HepG2 (cell line): Measurements from ENCODE around the gene SLC4A11. TPM values are rescaled to one million over a fixed set of nuclear protein-coding genes. Genes with fewer than 3 reads are reported as not detected.
A peak's percentile ranks its signal among the peaks of the same experiment; 100 is the strongest.

Experiments used
- GPN1 ChIP-seq: sonication (generic); formaldehyde crosslinking; IDR thresholded peaks from 2 replicates; pipeline ENCODE4 v1.5.1; 2020; ENCODE audit warnings: missing genetic modification reagents, borderline replicate concordance
- MTERF4 ChIP-seq: sonication (generic); formaldehyde crosslinking; IDR thresholded peaks from 2 replicates; pipeline ENCODE4 v1.8.0; 2023; ENCODE audit warnings: mild to moderate bottlenecking, missing genetic modification reagents
- NFYB ChIP-seq: sonication (generic); formaldehyde crosslinking; IDR thresholded peaks from 2 replicates; pipeline ENCODE4 v1.4.0; 2020; ENCODE audit warnings: missing genetic modification reagents
- ZNF232 ChIP-seq: sonication (generic); formaldehyde crosslinking; IDR thresholded peaks from 2 replicates; pipeline ENCODE4 v1.4.0; 2020; ENCODE audit warnings: missing genetic modification reagents, borderline replicate concordance
- ZNF350 ChIP-seq: sonication (generic); formaldehyde crosslinking; IDR thresholded peaks from 2 replicates; pipeline ENCODE4 v1.4.0; 2020; ENCODE audit warnings: mild to moderate bottlenecking, low read depth, missing genetic modification reagents, borderline replicate concordance
- ZNF460 ChIP-seq: sonication (generic); formaldehyde crosslinking; IDR thresholded peaks from 2 replicates; pipeline ENCODE4 v1.5.1; 2020; ENCODE audit warnings: missing genetic modification reagents, mild to moderate bottlenecking, borderline replicate concordance
- ZNF646 ChIP-seq: sonication (generic); formaldehyde crosslinking; IDR thresholded peaks from 2 replicates; pipeline ENCODE4 v1.9.0; 2021; ENCODE audit warnings: mild to moderate bottlenecking, missing genetic modification reagents
- ZNF704 ChIP-seq: sonication (generic); formaldehyde crosslinking; IDR thresholded peaks from 2 replicates; pipeline ENCODE4 v1.8.1; 2023; ENCODE audit warnings: mild to moderate bottlenecking, inconsistent platforms, moderate library complexity, missing genetic modification reagents, borderline replicate concordance
- ZNF839 ChIP-seq: sonication (generic); formaldehyde crosslinking; IDR thresholded peaks from 2 replicates; pipeline ENCODE4 v1.4.0; 2020; ENCODE audit warnings: missing genetic modification reagents, mild to moderate bottlenecking, borderline replicate concordance
- polyA plus RNA-seq, 8 experiments: library from polyadenylated mRNA; depleted of rRNA in 3 of 8; stranded (reverse) in 7 of 8; unstranded in 1 of 8; fragments of >200 nt; fragmentation: Illumina TruSeq in 4 of 8; extraction: Trizol in 4 of 8; gene quantifications; 2 replicates each; pipeline versions ENCODE4 v1.2.1 to v1.2.3, GENCODE V29; 2011 to 2016; ENCODE audit warnings: low read depth in 4 of 8, missing spikeins in 1 of 8, mixed read lengths in 1 of 8; ENCODE audit not compliant: insufficient read depth in 1 of 8
- total RNA-seq, 5 experiments: library from RNA; depleted of rRNA; stranded (reverse); fragments of >200 nt; fragmentation: Illumina TruSeq; extraction: Trizol; gene quantifications; 2 replicates each; pipeline ENCODE4 v1.2.3, GENCODE V29; 2016; ENCODE audit warnings: low read depth in 1 of 5
- TF ChIP-seq, protein P1 (sequence below): sonication (generic); formaldehyde crosslinking; IDR thresholded peaks from 2 replicates; pipeline ENCODE4 v1.8.0; 2022; ENCODE audit warnings: mild to moderate bottlenecking, missing genetic modification reagents, moderate library complexity
- TF ChIP-seq, protein P2 (sequence below): sonication (generic); formaldehyde crosslinking; IDR thresholded peaks from 2 replicates; pipeline ENCODE4 v1.4.0; 2020; ENCODE audit warnings: mild to moderate bottlenecking, missing genetic modification reagents
- TF ChIP-seq, protein P3 (sequence below): sonication (generic); formaldehyde crosslinking; IDR thresholded peaks from 2 replicates; pipeline ENCODE4 v1.4.0; 2020; ENCODE audit warnings: low read depth, mild to moderate bottlenecking, missing genetic modification reagents

The SLC4A11 gene
- total and polyA plus RNA-seq, 2 of the 13 experiments (the other 11 are each of a cell fraction or from before 2014, with no cell fraction given) = 3.9 to 27.0 TPM

DNA sequence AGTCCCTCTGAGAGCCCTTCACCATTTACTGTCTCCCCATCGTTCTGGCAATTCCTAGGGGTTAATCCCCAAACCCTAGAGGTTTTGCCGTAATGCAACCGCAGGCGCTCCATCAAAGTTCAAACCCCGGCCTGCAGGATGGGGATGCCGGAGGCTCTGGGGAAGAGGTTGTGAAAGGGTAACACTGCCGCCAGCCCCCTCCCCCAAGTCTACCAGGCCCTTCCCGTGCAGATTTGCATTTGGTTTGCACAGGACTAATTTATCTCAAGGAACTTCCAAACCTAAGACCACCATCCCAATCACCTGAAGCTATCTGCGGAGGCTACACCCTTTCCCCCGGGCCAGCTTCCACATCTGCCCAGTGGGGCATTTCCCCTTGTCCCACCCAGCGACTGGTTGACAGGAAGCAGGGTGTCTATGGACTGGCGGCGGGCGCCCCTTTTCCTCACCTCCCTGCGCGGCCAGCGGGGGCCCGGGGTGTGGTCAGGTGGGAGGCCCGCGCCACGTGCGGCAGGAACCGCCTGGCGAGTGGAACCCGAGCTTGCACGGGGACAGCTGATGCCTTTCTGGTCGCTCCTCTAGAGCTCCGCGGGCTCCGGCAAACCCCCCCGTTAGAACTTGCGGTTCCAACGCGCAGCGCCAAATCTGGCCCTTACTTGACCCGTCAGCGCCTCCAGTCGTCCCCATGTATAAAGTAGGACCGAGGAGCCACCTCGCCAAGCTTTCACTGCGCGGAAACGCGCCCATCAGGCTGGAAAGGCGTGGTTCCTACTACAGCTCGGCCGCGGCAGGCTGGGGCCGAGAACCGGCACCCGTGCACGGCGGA lies 9.4 kb upstream of the SLC4A11 start (continued):
- TF ChIP-seq ZNF646 (CRISPR knock-in tag) (no peak), NFYB (CRISPR knock-in tag) (no peak), MTERF4 (CRISPR knock-in tag) (peak; percentile 42; the same call in 1 of the 2 replicates), ZNF839 (no peak), ZNF350 (CRISPR knock-in tag) (peak; percentile 29; the same call in 1 of the 2 replicates), GPN1 (CRISPR knock-in tag) (no peak), ZNF232 (CRISPR knock-in tag) (no peak), ZNF704 (0 out of 2 replicates have a peak, but pooled peaks have one; percentile 48), ZNF460 (CRISPR knock-in tag) (peak; percentile 15; the same call in 1 of the 2 replicates)
- TF ChIP-seq, protein P1, sequence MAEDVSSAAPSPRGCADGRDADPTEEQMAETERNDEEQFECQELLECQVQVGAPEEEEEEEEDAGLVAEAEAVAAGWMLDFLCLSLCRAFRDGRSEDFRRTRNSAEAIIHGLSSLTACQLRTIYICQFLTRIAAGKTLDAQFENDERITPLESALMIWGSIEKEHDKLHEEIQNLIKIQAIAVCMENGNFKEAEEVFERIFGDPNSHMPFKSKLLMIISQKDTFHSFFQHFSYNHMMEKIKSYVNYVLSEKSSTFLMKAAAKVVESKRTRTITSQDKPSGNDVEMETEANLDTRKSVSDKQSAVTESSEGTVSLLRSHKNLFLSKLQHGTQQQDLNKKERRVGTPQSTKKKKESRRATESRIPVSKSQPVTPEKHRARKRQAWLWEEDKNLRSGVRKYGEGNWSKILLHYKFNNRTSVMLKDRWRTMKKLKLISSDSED (CRISPR knock-in tag) = 0 out of 2 replicates have a peak, but pooled peaks have one; percentile 72
- TF ChIP-seq, protein P2, sequence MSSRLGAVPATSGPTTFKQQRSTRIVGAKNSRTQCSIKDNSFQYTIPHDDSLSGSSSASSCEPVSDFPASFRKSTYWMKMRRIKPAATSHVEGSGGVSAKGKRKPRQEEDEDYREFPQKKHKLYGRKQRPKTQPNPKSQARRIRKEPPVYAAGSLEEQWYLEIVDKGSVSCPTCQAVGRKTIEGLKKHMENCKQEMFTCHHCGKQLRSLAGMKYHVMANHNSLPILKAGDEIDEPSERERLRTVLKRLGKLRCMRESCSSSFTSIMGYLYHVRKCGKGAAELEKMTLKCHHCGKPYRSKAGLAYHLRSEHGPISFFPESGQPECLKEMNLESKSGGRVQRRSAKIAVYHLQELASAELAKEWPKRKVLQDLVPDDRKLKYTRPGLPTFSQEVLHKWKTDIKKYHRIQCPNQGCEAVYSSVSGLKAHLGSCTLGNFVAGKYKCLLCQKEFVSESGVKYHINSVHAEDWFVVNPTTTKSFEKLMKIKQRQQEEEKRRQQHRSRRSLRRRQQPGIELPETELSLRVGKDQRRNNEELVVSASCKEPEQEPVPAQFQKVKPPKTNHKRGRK (CRISPR knock-in tag) = no peak
- TF ChIP-seq, protein P3, sequence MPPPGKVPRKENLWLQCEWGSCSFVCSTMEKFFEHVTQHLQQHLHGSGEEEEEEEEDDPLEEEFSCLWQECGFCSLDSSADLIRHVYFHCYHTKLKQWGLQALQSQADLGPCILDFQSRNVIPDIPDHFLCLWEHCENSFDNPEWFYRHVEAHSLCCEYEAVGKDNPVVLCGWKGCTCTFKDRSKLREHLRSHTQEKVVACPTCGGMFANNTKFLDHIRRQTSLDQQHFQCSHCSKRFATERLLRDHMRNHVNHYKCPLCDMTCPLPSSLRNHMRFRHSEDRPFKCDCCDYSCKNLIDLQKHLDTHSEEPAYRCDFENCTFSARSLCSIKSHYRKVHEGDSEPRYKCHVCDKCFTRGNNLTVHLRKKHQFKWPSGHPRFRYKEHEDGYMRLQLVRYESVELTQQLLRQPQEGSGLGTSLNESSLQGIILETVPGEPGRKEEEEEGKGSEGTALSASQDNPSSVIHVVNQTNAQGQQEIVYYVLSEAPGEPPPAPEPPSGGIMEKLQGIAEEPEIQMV (CRISPR knock-in tag) = no peak
